Muscle of leg (tissue), 16 donors: ENCODE results near the gene SOX4. TPM values are rescaled to one million over a fixed set of nuclear protein-coding genes. Genes with fewer than 3 reads are reported as not detected.
"Not testable (repeated sequence)": the region's sequence is repeated elsewhere in the genome, so short reads cannot be mapped to it uniquely, and the experiment has no call there.

Source experiments
- DNase-seq: peaks from one replicate; pipeline ENCODE4 v3.0.0; 2013
- H3K27ac ChIP-seq: one replicate; pipeline ENCODE4 v1.5.1; 2013; ENCODE audit warnings: mild to moderate bottlenecking, low read length, control low read depth
- H3K27me3 ChIP-seq: one replicate; pipeline ENCODE4 v1.6.1; 2013; ENCODE audit warnings: low read length; ENCODE audit not compliant: control insufficient read depth, insufficient read depth
- H3K36me3 ChIP-seq: one replicate; pipeline ENCODE4 v1.6.1; 2013; ENCODE audit warnings: low read length; ENCODE audit not compliant: control insufficient read depth, insufficient read depth
- H3K4me1 ChIP-seq: one replicate; pipeline ENCODE4 v1.6.1; 2013; ENCODE audit warnings: low read length; ENCODE audit not compliant: control insufficient read depth, insufficient read depth
- H3K4me3 ChIP-seq: one replicate; pipeline ENCODE4 v1.5.1; 2013; ENCODE audit warnings: low read length, control low read depth
- H3K9me3 ChIP-seq: replicated peaks from 2 replicates; pipeline ENCODE4 v1.6.1; 2013; ENCODE audit warnings: low read depth, low read length; ENCODE audit not compliant: control insufficient read depth
- WGBS: methylation state at CpG from one replicate; pipeline ENCODE4 v1.1.5; 2013; ENCODE audit warnings: missing lambda C conversion rate; ENCODE audit not compliant: insufficient coverage; 5-methylcytosine and 5-hydroxymethylcytosine counted together
- long read RNA-seq, 11 donors: transcript quantifications; one replicate each; lab custom pipeline, GENCODE V29; 2026
- polyA plus RNA-seq, 8 donors: library from polyadenylated mRNA; unstranded; fragments of 120-200 nt; gene quantifications; one replicate each; pipeline versions ENCODE4 v1.2.1 to v1.2.3, GENCODE V29; 2013; ENCODE audit warnings: inconsistent platforms in 1 of 8, low replicate concordance in 1 of 8; ENCODE audit not compliant: insufficient read length in 8 of 8, insufficient read depth in 1 of 8
- total RNA-seq: library from RNA; stranded (reverse); fragments of 120-200 nt; gene quantifications from one replicate; pipeline ENCODE4 v1.2.4, GENCODE V29; 2013

The SOX4 gene
- total RNA-seq (27.3 TPM), polyA plus RNA-seq (10 to 100 TPM; 33.5 to 60.0 (median 42.5) TPM)
- long read RNA-seq, donor 1, full-length matches to known transcripts: 79 of 79 reads
- long read RNA-seq, donor 1, partial matches to known transcripts: 0 of 79 reads
- long read RNA-seq, donor 1, other reads (novel, unspliced or antisense): 0 of 79 reads
- long read RNA-seq, donor 2, full-length matches to known transcripts: 41 of 41 reads
- long read RNA-seq, donor 2, partial matches to known transcripts: 0 of 41 reads
- long read RNA-seq, donor 2, other reads (novel, unspliced or antisense): 0 of 41 reads
- long read RNA-seq, donor 3, full-length matches to known transcripts: 136 of 136 reads
- long read RNA-seq, donor 3, partial matches to known transcripts: 0 of 136 reads
- long read RNA-seq, donor 3, other reads (novel, unspliced or antisense): 0 of 136 reads
- long read RNA-seq, donor 4, full-length matches to known transcripts: 86 of 86 reads
- long read RNA-seq, donor 4, partial matches to known transcripts: 0 of 86 reads
- long read RNA-seq, donor 4, other reads (novel, unspliced or antisense): 0 of 86 reads
- long read RNA-seq, donor 5, full-length matches to known transcripts: 267 of 267 reads
- long read RNA-seq, donor 5, partial matches to known transcripts: 0 of 267 reads
- long read RNA-seq, donor 5, other reads (novel, unspliced or antisense): 0 of 267 reads
- long read RNA-seq, donor 6, full-length matches to known transcripts: 142 of 142 reads
- long read RNA-seq, donor 6, partial matches to known transcripts: 0 of 142 reads
- long read RNA-seq, donor 6, other reads (novel, unspliced or antisense): 0 of 142 reads
- long read RNA-seq, donor 7, full-length matches to known transcripts: 216 of 216 reads
- long read RNA-seq, donor 7, partial matches to known transcripts: 0 of 216 reads
- long read RNA-seq, donor 7, other reads (novel, unspliced or antisense): 0 of 216 reads
- long read RNA-seq, donor 8, full-length matches to known transcripts: 286 of 286 reads
- long read RNA-seq, donor 8, partial matches to known transcripts: 0 of 286 reads
- long read RNA-seq, donor 8, other reads (novel, unspliced or antisense): 0 of 286 reads
- long read RNA-seq, donor 9, full-length matches to known transcripts: 190 of 190 reads
- long read RNA-seq, donor 9, partial matches to known transcripts: 0 of 190 reads
- long read RNA-seq, donor 9, other reads (novel, unspliced or antisense): 0 of 190 reads
- long read RNA-seq, donor 10, full-length matches to known transcripts: 290 of 290 reads
- long read RNA-seq, donor 10, partial matches to known transcripts: 0 of 290 reads
- long read RNA-seq, donor 10, other reads (novel, unspliced or antisense): 0 of 290 reads
- long read RNA-seq, donor 11, full-length matches to known transcripts: 231 of 231 reads
- long read RNA-seq, donor 11, partial matches to known transcripts: 0 of 231 reads
- long read RNA-seq, donor 11, other reads (novel, unspliced or antisense): 0 of 231 reads

- no peaks in the 10 kb centered on the region for H3K9me3 ChIP-seq
- no peaks in the 10 kb centered on the region for H3K27me3 ChIP-seq
- H3K4me1 ChIP-seq: peaks cover 3% of the 10 kb centered on the region
- WGBS: 0% methylated on average over 8 of the region's 19 CpGs
- peak within 1 kb of the TSS; percentile 96 for H3K27ac ChIP-seq
- DNase-seq: peak; percentile 100
- peaks cover 5% of the 10 kb centered on the region for H3K36me3 ChIP-seq
- H3K4me3 ChIP-seq: peak within 1 kb of the TSS; percentile 95
Observed at GRCh38 chr6:21593412-21593926, at the start of gene SOX4. Gene SOX4 (plus strand): TSS chr6:21593751. CDS start chr6:21594535, 784 bp downstream.

GRCh38 chr6:21552286-21552685 is 41.3 kb upstream of the SOX4 start:
- WGBS: 94% methylated on average over 17 of the region's 27 CpGs
- not testable (repeated sequence) for H3K27ac ChIP-seq, H3K4me3 ChIP-seq, H3K27me3 ChIP-seq, DNase-seq, H3K36me3 ChIP-seq, H3K4me1 ChIP-seq
- H3K9me3 ChIP-seq: peaks cover 12% of the 10 kb centered on the region

- no peaks in the 10 kb centered on the region for H3K4me1 ChIP-seq
- H3K27me3 ChIP-seq: no peaks in the 10 kb centered on the region
- H3K4me3 ChIP-seq: no peak overlapping the region
- H3K36me3 ChIP-seq: no peaks in the 10 kb centered on the region
- no peak for DNase-seq
- peaks cover 8% of the 10 kb centered on the region for H3K9me3 ChIP-seq
- 88% methylated on average over 1 of the region's 5 CpGs for WGBS
- H3K27ac ChIP-seq: no peak overlapping the region
Observed at GRCh38 chr6:21554286-21554685, 39.3 kb upstream of the SOX4 start.

GRCh38 chr6:21555197-21555596 is 38.4 kb upstream of the SOX4 start:
- no peak for DNase-seq
- no peak overlapping the region for H3K27ac ChIP-seq
- H3K36me3 ChIP-seq: no peaks in the 10 kb centered on the region
- H3K4me3 ChIP-seq: no peak overlapping the region
- no peaks in the 10 kb centered on the region for H3K4me1 ChIP-seq
- 73% methylated on average over 4 of the region's 5 CpGs for WGBS
- no peaks in the 10 kb centered on the region for H3K27me3 ChIP-seq
- peaks cover 2% of the 10 kb centered on the region for H3K9me3 ChIP-seq

- WGBS: 83% methylated on average over 4 of the region's 6 CpGs
Observed at GRCh38 chr6:21556511-21556910, 37.0 kb upstream of the SOX4 start.

GRCh38 chr6:21556968-21557721 is 36.4 kb upstream of the SOX4 start:
- H3K4me3 ChIP-seq: no peak overlapping the region
- H3K27me3 ChIP-seq: no peaks in the 10 kb centered on the region
- no peaks in the 10 kb centered on the region for H3K9me3 ChIP-seq
- peak; percentile 7 for DNase-seq
- H3K36me3 ChIP-seq: no peaks in the 10 kb centered on the region
- WGBS: 84% methylated on average over 2 of the region's 5 CpGs
- H3K27ac ChIP-seq: no peak overlapping the region
- no peaks in the 10 kb centered on the region for H3K4me1 ChIP-seq

More at GRCh38 chr6:21556511-21556910, 37.0 kb upstream of the SOX4 start:
- Histone ChIP-seq H3K9me3 (no peaks in the 10 kb centered on the region), H3K4me3 (no peak overlapping the region), H3K27me3 (no peaks in the 10 kb centered on the region), H3K27ac (no peak overlapping the region), H3K36me3 (no peaks in the 10 kb centered on the region), H3K4me1 (no peaks in the 10 kb centered on the region)
- peak; percentile 36 for DNase-seq

- H3K4me3 ChIP-seq: no peak overlapping the region
- no peak overlapping the region for H3K27ac ChIP-seq
- no peak for DNase-seq
- 80% methylated on average over 3 of the region's 3 CpGs for WGBS
- H3K27me3 ChIP-seq: no peaks in the 10 kb centered on the region
- H3K9me3 ChIP-seq: no peaks in the 10 kb centered on the region
- H3K36me3 ChIP-seq: no peaks in the 10 kb centered on the region
- no peaks in the 10 kb centered on the region for H3K4me1 ChIP-seq
Observed at GRCh38 chr6:21559238-21559637, 34.3 kb upstream of the SOX4 start.

- Histone ChIP-seq H3K4me3 (no peak overlapping the region), H3K9me3 (no peaks in the 10 kb centered on the region), H3K4me1 (no peaks in the 10 kb centered on the region), H3K27me3 (no peaks in the 10 kb centered on the region), H3K27ac (no peak overlapping the region), H3K36me3 (no peaks in the 10 kb centered on the region)
- no peak for DNase-seq
- 40% methylated on average over 1 of the region's 2 CpGs for WGBS
Observed at GRCh38 chr6:21560249-21560648, 33.3 kb upstream of the SOX4 start.

- H3K27me3 ChIP-seq: no peaks in the 10 kb centered on the region
- no peak overlapping the region for H3K4me3 ChIP-seq
- no peaks in the 10 kb centered on the region for H3K4me1 ChIP-seq
- no peaks in the 10 kb centered on the region for H3K36me3 ChIP-seq
- H3K9me3 ChIP-seq: peaks cover 3% of the 10 kb centered on the region
- no peak overlapping the region for H3K27ac ChIP-seq
- no peak for DNase-seq
- no CpG with 5 or more reads among the region's 1 CpG for WGBS
Observed at GRCh38 chr6:21565431-21565830, 28.1 kb upstream of the SOX4 start.
